HCT116 (cell line): ENCODE measurements around the gene SLC6A6.

Source experiments
- CBX3 ChIP-seq: IDR thresholded peaks from 2 replicates; pipeline ENCODE4 v1.6.1; 2012; ENCODE audit warnings: low read depth
- CEBPB ChIP-seq: IDR thresholded peaks from 2 replicates; pipeline ENCODE4 v1.6.1; 2012; ENCODE audit warnings: low read depth
- EGR1 ChIP-seq: IDR thresholded peaks from 2 replicates; pipeline ENCODE4 v1.6.1; 2012; ENCODE audit warnings: low read depth
- ELF1 ChIP-seq: IDR thresholded peaks from 2 replicates; pipeline ENCODE4 v1.6.1; 2012; ENCODE audit warnings: low read depth, borderline replicate concordance
- EZH2 ChIP-seq: fragments of 200-600 bp; sonication (generic); IDR thresholded peaks from 2 replicates; pipeline ENCODE4 v1.6.1; 2017; ENCODE audit warnings: antibody characterized with exemption, mixed run types
- JUND ChIP-seq: IDR thresholded peaks from 2 replicates; pipeline ENCODE4 v1.6.1; 2012
- POLR2A ChIP-seq: IDR thresholded peaks from 2 replicates; pipeline ENCODE4 v1.7.0; 2011; ENCODE audit warnings: borderline replicate concordance; ENCODE audit not compliant: insufficient read depth, insufficient read length; ENCODE audit errors: extremely low read depth
- POLR2AphosphoS5 ChIP-seq: IDR thresholded peaks from 2 replicates; pipeline ENCODE4 v1.6.1; 2011; ENCODE audit warnings: mild to moderate bottlenecking, low read depth, low read length, moderate library complexity
- RAD21 ChIP-seq: IDR thresholded peaks from 2 replicates; pipeline ENCODE4 v1.6.1; 2012; ENCODE audit warnings: low read depth, mild to moderate bottlenecking
- SP1 ChIP-seq: IDR thresholded peaks from 2 replicates; pipeline ENCODE4 v1.6.1; 2012; ENCODE audit warnings: low read depth
- YY1 ChIP-seq: IDR thresholded peaks from 2 replicates; pipeline ENCODE4 v1.6.1; 2011; ENCODE audit warnings: low read length, low read depth, moderate library complexity, mild to moderate bottlenecking; ENCODE audit not compliant: insufficient replicate concordance; ENCODE audit errors: extremely low read depth
- TF ChIP-seq, protein P1 (sequence below), 3 experiments: fragments of 200-600 bp in 1 of 3; sonication (generic) in 1 of 3; IDR thresholded peaks in 2 of 3; conservative IDR thresholded peaks in 1 of 3; 2 replicates each; pipeline ENCODE4 v1.5.1; 2012 to 2017; ENCODE audit warnings: low read depth in 2 of 3, low read length in 2 of 3, antibody characterized with exemption in 1 of 3, borderline replicate concordance in 1 of 3, control low read depth in 1 of 3, mild to moderate bottlenecking in 1 of 3, mixed read lengths in 1 of 3, mixed run types in 1 of 3, moderate library complexity in 1 of 3; ENCODE audit not compliant: insufficient read depth in 1 of 3
- TF ChIP-seq, protein P2 (sequence below): IDR thresholded peaks from 2 replicates; pipeline ENCODE4 v1.6.1; 2012; ENCODE audit warnings: low read depth

- TF ChIP-seq, protein P1, sequence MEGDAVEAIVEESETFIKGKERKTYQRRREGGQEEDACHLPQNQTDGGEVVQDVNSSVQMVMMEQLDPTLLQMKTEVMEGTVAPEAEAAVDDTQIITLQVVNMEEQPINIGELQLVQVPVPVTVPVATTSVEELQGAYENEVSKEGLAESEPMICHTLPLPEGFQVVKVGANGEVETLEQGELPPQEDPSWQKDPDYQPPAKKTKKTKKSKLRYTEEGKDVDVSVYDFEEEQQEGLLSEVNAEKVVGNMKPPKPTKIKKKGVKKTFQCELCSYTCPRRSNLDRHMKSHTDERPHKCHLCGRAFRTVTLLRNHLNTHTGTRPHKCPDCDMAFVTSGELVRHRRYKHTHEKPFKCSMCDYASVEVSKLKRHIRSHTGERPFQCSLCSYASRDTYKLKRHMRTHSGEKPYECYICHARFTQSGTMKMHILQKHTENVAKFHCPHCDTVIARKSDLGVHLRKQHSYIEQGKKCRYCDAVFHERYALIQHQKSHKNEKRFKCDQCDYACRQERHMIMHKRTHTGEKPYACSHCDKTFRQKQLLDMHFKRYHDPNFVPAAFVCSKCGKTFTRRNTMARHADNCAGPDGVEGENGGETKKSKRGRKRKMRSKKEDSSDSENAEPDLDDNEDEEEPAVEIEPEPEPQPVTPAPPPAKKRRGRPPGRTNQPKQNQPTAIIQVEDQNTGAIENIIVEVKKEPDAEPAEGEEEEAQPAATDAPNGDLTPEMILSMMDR (IDR thresholded peaks at IDR 0.05 in 2 of 3, conservative IDR thresholded peaks at IDR 0.05 in 1 of 3; ENCODE audit: borderline replicate concordance in 1 of 3, insufficient read depth in 1 of 3, low read depth in 2 of 3, low read length in 2 of 3), result no peak
- no peak for TF ChIP-seq CEBPB
- TF ChIP-seq, protein P2, sequence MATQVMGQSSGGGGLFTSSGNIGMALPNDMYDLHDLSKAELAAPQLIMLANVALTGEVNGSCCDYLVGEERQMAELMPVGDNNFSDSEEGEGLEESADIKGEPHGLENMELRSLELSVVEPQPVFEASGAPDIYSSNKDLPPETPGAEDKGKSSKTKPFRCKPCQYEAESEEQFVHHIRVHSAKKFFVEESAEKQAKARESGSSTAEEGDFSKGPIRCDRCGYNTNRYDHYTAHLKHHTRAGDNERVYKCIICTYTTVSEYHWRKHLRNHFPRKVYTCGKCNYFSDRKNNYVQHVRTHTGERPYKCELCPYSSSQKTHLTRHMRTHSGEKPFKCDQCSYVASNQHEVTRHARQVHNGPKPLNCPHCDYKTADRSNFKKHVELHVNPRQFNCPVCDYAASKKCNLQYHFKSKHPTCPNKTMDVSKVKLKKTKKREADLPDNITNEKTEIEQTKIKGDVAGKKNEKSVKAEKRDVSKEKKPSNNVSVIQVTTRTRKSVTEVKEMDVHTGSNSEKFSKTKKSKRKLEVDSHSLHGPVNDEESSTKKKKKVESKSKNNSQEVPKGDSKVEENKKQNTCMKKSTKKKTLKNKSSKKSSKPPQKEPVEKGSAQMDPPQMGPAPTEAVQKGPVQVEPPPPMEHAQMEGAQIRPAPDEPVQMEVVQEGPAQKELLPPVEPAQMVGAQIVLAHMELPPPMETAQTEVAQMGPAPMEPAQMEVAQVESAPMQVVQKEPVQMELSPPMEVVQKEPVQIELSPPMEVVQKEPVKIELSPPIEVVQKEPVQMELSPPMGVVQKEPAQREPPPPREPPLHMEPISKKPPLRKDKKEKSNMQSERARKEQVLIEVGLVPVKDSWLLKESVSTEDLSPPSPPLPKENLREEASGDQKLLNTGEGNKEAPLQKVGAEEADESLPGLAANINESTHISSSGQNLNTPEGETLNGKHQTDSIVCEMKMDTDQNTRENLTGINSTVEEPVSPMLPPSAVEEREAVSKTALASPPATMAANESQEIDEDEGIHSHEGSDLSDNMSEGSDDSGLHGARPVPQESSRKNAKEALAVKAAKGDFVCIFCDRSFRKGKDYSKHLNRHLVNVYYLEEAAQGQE, result no peak
- no peak for TF ChIP-seq POLR2A
- no peak for TF ChIP-seq SP1
- no peak for TF ChIP-seq EZH2
- no peak for TF ChIP-seq RAD21
- no peak for TF ChIP-seq YY1
- TF ChIP-seq CBX3, result no peak
- no peak for TF ChIP-seq EGR1
- no peak for TF ChIP-seq POLR2AphosphoS5
- no peak for TF ChIP-seq ELF1
- no peak for TF ChIP-seq JUND
These were observed 93.9 kb downstream of the SLC6A6 start for GRCh38 chr3:14496351-14496750.
